Activated CD4-positive, alpha-beta T cell treated with anti-CD3 and anti-CD28 coated beads, Interleukin-2, amount 50 U/mL, for 48 hours (primary cell): Measurements from ENCODE around the gene TPP1.

Source experiments
- DNase-seq, 2 experiments: peaks; one replicate each; pipeline ENCODE4 v3.0.0-alpha.2; 2020

TPP1 gene

DNA sequence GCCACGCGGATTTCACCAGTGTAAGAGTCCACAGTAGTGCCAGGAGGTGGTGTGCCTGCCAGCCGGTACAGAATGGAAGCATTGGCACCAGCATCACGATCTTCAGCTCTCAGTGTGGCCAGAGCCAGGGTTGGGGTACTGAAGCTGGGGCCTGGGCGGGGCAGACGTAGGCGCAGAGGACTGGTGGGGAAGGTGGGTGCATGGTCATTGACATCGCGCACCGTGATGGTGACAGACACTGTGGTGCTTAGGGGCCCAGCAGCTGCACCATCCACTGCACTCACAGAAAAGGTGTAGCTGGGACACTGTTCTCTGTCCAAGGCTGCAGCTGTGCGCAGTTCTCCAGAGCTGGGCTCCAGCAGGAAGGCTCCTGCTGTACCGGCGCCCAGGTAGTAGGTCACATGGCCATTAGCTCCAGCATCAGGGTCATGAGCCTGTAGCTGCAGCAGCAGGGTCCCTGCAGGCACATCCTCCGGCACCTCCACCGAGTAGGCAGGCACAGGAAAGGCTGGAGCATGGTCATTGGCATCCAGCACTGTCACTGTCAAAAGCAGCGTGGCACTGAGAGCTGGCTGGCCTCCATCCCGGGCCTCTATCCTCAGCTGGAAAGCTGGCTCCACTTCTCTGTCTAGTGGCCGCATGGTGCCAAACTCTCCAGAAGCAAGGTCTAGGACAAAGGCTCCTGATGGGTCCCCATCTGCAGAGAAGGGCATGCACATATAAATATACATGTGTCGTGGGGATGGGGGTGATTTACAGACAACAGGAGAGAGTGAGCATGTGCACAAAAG is 7.9 kb upstream of the TPP1 start:
- DNase-seq: no peak

DNA sequence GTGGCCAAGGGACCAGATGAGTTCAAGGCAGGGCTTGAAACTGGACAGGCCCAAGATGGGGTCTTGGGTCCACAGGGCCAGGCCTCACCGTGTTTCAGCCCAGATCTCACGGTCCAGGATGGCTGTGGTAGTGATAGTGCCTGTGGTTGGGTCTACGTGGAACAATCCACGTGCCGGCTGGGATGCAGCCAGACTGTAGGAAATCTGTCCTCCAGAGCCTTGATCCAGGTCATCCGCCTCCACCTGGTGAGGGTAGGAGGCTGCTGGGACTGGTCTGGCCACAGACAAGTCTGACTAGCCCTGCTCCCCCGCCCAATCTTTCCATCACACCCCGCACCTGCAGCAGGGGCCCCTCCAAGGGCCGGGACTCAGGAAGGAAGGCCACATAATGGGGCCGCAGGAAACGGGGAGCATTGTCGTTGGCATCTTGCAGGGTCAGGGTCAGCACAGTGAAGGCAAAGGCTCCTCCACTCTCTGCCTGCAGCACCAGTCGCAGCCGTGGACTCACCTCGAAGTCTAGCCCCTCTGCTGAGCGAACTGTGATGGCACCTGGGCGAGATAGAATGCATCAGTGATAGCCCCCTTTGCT is 6.7 kb upstream of the TPP1 start:
- DNase-seq: no peak

DNA sequence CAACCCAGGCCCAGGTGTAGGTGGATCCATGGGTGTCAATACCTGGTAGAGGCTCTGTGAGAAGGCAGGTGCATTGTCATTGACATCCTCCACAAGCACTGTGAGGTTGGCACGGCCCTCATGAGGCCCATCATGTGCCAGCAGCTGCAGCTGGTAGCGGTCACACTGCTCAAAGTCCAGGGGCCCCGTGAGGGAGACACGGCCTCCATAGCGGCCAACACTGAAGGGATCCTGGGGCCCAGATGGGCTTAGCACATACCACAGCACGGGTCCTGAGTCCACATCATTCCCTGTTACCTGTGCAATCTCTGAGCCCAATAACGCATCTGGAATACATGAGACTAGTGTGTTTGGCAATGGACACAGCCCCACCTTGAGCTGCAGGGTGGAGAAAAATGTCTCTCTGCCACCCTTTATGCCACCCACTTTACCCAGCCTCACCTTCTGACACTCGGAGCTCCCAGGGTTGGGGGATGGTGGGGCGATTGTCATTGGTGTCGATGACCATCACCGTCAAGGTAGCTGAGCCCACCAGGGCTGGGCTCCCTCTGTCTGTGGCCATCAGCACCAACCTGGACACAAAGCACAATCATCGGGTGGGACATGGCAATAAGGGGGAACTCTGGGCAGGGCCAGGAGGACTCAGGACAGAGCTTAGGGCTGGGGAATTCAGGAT is 6.1 kb upstream of the TPP1 start:
- DNase-seq: no peak

DNA sequence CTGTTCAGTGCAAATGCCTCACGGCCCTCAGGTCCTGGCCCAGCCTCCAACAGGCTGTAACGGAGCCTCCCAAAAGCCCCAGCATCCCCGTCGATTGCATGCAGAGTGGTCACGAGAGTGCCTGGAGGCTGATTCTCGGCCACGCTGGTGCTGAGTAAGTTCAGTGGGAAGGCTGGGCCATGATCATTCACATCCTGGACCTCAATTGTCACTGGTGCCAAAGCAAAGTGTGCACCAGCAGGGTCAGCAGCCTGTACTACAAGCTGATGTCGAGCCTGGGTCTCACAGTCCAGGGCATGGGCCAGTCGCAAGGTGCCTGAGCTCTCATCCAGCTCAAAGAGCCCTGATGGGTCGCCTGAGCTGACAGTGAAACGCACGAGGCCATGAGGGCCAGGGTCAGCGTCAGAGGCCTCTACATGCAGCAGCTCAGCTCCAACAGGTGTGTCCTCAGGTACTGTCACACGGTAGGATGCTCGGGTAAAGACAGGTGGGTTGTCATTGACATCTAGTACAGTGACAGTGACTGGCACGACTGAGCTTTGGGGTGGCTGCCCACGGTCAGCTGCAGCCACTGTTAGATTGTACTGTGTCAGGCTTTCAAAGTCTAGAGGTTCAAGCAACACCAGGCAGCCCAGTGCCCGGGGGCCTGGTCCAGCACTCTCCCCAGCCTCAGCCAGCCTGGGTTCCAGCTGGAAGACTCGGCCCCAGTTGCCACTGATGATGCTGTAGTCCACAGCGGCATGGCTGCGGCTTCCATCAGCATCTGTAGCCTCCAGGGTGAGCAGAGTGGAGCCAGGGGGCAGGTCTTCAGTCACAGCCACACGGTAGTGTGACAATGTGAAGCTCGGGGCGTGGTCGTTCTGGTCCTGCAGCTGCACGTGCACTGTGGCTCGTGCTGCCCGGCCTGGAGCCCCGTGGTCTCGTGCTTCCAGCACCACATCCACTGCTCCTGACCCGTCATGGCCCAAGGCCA is 4.5 kb upstream of the TPP1 start:
- no peak for DNase-seq

DNA sequence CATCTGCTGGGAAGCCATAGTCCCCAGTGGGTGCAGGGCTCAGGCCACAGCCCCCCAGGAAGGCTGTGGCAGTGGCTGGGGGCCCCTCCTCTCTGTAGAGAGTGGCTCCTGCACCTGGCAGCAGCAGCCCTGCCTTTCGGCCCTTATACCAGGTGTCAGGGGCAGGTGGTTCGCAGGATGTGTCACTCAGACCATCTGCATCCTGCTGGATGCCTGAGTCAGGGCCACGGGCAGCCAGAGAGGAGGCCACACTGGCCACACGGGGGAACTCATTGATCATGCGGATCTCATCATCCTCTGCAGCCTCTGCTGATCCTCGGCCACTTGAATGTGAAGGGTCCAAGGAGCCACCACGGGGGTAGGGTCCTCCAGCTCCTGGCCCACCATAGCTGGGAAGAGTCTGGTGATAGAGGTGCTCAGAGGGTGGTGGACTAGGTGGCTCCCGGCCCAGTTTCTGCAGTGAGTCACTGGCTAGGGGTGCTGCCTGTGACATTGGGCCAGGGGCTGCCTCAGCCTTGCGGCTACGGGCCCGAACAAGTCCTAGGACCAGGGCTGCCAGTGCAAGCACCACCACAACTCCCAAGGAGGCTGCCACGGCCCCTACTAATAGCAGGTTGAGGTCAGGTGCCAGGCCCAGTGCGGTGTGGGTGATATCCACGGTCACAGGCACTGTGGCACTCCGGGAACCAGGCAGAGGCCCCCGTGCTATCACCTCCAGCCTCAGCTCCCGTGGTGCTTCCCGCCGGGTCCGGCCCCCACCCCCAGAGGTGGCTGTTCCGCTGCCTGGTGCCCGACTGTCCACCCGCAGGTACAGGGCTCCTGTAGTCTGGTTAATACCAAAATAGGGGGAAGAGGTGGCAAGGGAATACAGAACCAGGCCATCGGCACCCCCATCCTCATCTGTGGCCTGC is 3.3 kb upstream of the TPP1 start:
- DNase-seq: no peak

DNA sequence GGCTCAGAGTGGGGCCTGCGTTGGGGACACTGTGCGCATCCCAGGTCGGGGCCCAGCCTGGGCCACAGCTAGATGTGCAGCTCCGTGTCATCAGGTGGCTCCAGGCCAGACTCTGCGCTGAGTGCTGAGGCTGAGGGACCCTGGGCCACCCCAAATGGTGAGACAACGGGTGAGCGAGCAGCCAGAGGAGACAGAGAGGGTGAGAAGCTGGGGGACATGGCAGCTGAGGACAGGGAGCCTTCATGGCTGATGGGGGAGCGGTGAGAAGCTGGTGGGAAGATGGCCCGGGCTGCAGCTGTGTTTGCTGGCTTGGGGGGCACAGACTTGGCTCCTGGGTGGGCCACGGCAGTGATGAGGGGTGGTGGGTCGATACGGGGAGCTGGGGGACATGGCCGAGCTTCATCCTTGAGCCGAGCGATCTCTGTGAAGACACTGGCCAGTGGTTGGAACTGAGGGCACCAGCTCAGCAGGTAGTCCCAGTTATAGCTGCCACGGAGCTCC is 2.5 kb upstream of the TPP1 start:
- no peak for DNase-seq

DNA sequence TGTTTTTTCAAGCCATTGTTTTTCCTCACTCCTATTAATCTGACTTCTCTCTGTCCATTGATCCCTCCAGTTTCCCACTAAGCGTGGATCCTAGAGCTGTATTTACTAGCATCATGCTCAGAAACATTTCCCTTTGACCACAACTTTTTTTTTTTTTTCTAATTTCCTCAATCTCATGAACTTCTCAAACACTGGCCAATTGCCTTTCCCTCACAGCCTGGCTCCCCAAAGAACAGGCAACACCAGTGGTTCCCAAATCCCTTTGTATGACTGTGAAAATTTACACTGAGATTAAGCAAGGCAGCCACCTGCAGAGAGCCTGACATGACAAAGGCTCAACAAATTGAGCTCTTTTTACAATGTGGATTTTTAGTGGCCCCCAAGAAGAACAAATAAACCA is 1.4 kb upstream of the TPP1 start:
- DNase-seq: no peak

DNA sequence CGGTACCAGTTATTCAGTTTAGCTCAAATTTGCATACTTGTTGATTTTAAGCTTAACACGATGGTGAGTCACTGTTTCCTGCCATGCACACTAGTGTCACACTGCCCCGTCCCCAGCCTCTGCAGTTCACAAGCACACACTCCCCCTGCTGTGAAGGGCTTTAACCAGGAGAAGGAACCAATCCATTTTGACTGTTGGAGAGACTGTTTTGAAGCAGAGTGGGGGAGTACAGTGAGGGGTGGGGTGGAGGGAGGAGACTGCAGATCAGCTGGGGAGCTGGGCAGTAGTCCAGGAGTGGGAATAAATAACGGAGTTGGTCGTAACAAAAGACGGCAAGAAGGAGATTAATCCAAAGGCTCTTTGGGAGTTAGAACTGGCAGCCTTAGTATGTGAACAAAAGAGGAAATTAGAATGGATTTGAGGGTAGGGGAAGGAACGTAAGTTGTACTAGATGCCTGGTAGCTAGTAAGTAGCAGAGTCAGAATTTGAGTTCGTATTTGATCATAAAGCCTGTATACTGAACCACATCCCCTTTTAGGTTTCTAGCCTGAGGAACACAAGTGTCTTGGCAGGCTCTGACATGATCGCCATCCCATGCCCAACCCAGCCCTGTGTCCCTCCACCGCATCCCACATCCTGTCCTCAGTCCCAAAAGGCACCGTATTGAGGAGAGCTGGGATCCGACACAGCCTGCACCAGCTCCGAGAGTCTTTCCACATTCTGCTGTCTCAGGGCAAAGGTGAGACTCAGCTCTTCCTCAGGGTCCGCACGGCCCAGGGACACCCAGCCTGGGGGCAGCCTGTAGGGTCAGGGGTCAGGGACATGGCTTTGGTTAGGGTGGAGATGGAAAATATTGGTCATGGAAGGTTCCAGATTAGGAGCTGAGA is 862 bp downstream of the TPP1 start:
- peak; percentile 51 to 62 for DNase-seq

DNA sequence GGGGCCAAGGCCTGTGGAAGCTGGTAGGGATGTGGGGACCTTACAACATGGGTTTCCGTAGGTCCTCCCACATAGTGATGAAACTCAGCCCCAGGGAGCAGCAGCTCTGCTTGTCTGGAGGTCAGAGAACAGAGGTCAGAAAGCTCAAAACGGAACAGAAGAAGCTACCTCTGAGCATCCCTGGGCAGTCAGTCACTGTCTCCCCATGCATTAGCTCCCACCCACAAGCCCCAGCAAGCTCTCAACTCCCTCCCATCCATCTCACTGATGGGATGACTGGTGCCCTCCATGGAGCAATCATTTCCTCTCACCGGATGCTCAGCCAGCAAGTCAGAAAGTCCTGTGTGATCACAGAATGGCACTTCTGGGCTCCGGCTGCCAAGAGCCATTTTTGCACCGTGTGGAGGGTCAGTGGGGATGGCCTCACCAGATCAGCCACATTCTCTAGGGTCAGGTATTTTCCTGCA is 1.9 kb downstream of the TPP1 start:
- no peak for DNase-seq

DNA sequence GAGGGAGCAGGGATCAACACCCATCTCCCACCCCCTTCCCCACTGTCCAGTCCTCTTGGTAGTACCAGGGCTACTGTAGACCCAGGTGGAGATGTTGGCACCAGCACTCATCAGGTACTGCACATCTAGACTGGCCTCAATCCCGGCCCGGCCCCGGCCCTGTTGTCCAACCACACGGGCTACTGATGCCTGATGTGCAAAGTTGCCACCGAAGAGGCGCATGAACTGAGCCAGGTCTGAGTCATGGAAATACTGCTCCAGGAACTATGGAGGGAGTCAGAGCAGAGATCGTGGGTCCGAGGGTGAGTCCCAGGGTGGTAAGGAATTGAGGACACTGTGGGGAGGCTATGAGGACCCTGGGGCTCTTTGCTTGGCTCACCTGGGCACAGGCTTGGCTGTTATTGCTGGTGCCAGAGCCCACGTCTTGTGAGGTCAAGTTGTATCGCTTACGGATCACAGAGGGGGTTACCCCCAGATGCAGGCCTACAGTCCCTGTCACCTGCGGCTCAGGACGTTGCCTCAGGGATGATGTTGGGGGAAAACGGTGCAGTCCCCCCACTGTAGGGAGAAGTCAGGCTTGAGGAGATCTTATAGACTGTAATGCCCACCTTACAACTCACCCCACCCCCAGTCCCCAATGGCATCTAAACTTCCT is 2.5 kb downstream of the TPP1 start:
- no peak for DNase-seq

DNA sequence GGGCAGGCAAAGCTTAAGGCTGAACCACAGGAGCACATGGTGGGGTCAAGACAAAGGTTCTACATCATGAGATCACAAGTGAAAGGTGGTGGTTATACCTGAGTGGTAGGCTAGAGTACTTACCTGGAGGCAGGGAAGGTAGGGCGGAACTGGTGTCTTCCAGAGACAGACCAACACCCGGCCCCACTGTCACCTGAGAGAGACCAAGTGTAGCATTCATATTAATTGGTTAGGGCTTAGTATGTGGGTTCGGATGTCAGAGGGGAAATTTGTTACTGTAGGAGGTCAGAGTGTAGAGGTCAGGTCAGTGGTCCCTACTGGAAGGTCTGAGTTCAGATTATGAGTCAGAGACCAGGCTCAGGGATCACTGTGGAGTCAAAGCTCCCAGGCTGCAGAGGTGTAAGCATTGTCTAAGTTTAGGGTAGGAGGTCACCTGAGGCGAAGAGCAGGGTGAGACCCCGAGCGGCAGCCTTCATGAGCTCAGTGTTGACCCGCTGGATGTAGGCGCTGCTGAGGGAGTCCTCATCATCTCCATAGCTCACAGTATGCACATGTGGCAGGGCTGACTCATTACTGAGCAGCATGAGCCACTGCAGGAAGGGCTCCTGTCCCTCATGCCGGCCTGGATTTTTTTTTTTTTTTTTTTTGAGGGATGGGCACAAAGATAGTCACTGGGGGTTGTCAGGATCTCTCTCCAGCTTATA is 3.2 kb downstream of the TPP1 start:
- DNase-seq: no peak

DNA sequence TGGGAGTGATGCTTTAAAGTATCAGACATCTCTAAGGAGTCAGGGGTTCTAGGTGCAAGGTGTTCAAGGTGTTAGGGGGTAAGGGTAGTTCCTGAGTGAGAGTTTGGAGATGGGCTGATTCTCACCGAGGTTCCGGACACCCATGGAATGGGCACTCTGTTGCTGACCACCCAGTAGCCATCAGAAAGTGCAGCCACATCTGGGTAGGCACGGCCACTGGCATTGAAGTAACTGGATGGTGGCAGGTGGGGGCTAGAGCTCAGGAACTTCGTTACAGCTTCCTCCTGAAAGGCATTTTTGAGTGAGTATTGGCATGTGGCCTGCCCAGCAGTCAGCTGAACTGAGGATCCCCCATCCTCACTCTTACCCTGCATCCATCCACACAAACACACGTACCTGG is 4.2 kb downstream of the TPP1 start:
- no peak for DNase-seq

DNA sequence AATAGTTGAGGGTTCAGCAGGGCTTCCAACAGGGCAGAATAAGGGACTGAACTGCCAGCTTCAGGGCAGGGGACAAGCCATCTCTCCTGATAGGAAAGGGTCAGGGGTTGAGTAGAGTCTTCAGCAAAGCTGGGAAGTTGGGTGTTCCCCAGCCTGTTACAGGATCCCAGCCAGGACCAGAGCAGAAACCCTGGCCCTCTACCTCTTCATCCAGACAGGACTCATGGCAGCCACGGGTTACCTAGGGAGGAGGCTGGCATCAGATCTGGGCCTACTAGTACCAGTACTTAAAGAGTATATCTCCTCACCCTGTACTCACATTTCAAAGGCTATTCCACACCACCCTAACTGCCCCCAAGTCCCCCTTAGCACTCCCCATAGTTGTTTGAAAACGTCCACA is 4.8 kb downstream of the TPP1 start:
- DNase-seq: no peak

DNA sequence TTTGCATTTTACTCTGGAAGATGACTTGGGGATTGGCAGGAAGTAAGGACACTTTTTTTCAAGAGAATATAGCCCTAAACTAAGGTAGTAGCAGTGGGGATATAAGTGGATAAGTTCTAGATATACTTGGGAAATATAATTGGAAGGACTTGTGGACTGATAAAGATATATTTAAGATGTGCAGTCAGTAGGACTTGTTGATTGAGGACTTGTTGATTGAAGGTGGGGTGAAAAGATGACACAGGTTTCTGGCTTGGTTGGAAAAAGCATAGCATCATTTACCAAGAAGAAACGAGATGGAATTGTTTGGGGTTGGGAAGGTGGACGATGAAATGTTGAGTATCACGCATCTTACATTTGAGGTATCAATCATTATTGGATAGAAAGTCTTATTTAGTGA is 5.7 kb downstream of the TPP1 start:
- no peak for DNase-seq

DNA sequence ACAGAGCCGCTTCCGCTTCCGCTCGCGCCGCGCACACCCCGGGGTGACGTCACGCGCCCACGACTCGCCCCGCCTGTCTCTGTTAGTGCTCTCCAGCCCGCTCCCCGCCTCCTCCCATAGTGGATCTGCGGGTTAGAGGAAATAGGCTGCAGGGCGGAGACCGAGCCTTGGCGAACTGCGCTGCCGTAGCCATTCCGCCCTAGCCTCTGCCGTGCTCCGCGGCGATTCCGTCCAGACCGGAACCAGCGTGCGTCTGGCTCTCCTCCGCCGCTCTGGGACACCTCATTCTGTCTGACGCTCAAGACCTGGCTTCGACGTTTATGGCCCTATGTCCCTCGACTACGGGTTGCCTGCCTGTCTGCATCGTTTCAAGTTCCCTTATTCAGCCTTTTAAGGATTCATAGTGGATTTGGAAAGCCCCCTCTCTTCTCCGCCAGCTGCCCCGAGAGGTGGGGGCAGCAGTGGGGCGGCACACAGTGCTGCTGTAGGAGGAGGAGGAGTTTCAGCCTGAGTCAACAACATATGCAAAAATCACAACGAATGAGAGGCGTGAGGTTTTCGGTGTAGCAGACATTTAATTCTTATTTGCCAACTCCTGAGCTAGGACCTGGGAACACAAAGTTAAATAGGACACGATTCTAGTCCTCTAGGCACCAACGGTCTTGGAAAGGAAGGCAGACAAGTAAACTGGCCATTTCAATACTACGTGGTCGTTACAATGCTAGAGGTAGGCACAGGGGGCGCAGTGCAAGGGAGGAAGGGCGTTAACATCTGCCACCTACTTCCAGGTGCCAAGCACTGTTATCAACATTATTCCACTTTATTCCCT is 6.8 kb downstream of the TPP1 start, which contains the start of gene TAF10:
TAF10 (minus strand) TSS at position 4 of the 829 bp plus-strand sequence. CDS start 27 bp downstream, outside the sequence.
- DNase-seq: peak; percentile 94 to 96

DNA sequence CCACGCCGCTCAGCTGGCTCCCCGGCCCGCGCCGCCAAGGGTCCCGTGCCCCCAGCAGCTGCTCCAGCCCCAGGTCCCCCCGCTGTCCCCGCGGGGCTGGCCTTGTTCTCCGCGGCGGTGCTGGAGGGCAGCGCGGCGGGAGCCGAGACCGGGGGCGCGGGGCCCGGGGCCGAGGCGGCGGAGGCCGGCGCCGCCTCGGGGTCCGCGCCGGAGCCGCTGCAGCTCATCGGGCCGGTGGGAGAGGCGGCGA is 7.3 kb downstream of the TPP1 start:
- DNase-seq: no peak

DNA sequence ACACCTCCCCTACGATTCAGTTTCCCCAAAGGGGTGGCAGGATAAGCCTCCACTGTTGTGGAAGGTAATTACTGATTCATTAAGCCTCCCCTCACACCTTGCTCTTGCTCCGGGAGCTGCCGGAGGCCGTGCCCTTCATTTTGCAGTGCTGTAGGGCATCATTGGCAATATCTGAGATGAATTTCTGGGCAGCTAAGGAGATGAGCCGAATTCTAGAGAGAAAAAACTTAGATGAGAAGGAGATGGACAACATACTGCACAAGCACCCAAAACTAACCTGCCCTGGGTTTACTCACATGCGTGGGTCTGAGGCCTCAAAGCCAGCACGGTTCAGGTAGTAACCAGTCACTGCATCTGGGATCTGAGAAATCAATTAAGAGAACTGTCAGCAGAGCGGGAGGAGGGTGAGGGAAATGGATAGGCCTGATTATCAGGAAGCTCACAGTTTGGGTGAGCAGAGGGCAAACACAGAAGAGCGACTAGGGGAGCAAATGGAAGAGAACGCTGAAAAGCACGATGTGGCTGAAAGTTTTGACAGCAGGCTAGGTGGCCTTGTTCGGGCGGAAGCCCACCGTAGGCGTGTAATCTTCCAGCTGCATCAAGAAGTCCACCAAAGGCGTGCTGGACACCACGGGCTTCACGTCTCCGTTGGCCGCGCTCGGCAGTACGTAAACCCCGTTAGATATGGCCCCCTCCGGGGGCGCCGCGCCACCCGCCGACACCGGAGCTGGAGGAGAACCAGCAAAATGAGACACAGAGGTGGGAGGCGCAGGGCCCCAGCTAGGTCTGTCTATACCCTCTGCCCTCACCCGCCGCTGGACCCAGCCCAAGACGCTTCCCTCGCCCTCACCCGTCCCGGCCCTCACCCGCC is 7.9 kb downstream of the TPP1 start:
- peak; percentile 34 to 35 for DNase-seq
